LNCAP (cell line): ENCODE measurements around the gene ENPP6.

ENCODE experiments used
- TF ChIP-seq, protein P1 (sequence below): fragments of 450-650 bp; IDR thresholded peaks from 2 replicates; pipeline ENCODE4 v1.5.1; 2017; ENCODE audit warnings: mild to moderate bottlenecking

Gene ENPP6

DNA sequence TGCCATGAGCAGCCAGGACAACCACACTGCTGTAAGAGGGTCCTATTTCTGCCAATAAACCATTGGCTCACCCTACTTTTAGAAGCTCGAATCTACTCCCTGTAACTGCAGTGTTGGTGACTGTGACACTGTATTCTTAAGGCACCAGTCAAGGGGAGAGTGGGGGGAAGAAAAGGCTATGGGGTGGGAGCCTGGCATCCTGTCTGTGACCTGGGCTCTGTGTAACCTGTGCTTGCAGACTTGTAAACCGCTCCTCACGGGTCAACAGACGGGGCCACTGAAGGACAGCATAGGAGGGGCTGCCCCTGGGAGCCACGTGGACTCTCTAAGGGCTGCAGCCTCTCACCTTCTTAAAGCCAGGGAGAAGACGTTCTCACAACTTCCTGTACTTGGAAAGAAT is 42.2 kb upstream of the ENPP6 start:
- TF ChIP-seq, protein P1, sequence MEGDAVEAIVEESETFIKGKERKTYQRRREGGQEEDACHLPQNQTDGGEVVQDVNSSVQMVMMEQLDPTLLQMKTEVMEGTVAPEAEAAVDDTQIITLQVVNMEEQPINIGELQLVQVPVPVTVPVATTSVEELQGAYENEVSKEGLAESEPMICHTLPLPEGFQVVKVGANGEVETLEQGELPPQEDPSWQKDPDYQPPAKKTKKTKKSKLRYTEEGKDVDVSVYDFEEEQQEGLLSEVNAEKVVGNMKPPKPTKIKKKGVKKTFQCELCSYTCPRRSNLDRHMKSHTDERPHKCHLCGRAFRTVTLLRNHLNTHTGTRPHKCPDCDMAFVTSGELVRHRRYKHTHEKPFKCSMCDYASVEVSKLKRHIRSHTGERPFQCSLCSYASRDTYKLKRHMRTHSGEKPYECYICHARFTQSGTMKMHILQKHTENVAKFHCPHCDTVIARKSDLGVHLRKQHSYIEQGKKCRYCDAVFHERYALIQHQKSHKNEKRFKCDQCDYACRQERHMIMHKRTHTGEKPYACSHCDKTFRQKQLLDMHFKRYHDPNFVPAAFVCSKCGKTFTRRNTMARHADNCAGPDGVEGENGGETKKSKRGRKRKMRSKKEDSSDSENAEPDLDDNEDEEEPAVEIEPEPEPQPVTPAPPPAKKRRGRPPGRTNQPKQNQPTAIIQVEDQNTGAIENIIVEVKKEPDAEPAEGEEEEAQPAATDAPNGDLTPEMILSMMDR, result no peak

DNA sequence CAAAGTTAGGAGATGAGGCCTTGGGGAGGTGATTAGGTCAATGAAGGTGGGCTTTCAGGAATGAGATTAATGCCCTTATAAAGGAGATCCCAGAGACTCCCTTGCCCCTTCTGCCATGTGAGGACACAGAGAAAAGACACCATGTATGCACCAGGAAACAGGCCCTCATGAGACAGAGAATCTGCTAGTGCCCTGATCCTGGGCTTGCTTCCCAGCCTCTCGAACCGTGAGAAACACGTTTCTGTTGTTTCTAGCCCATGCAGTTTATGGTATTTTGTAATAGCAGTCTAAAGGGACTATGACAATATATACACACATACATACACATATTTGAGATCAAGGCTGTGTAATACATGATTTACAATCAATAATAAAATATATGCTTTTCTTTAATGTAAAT is 41.4 kb upstream of the ENPP6 start:
- TF ChIP-seq, protein P1, result no peak

DNA sequence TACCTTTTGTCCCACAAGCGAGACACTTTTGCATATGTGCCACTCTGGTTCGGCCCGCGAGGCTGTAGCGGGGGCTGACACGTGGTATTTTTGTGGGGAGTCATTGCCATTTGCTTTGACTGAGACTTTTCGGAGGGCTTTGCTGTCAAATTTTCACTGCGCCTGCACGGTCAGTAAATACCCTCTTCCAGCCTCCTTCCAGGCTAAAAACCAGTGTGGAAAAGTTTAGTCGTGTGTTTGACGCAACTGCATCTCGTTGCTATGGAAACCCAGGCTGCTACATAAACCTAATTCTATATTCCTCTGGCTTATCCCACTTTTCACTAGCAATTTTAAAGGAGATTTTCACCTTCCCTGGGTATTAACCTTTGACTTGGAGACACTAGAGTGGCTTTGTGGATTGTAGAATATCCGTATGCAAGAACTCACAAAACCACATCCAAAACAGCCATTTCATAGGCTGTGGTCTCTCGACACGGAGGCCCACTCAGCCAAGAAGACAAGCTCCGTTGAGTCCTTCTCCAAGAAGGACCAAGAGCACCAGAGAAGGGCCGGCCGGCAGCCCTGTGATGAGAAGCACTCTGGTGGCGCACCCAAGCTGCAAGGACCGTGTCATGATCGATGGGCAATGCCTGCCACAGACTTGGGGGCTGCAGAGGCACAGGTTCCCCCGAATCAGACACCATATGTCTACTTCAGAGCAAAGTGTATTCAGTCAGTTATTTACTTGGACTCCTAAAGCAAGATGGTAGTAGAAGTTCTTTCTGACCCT is 38.4 kb upstream of the ENPP6 start:
- TF ChIP-seq, protein P1, result no peak

DNA sequence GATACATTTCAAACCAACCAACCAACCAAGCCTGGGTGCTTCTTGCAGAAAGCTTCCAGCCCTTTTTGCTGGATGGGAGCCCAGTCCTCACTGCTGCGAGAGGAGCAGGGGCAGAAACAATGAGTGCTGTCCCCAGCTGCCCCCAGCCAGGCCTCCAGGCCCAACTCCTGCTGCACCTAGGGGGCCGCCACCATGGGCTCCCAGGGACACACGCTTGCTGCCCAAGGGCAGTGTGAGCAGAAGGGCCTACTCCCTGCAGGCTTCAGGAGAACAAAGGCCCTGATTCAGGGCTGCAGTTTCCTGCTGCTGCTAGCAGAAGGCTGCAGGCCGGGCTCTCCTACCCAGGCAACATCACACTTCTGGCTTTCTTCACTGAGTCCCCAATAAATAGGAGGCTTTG is 37.7 kb upstream of the ENPP6 start:
- TF ChIP-seq, protein P1, result no peak

DNA sequence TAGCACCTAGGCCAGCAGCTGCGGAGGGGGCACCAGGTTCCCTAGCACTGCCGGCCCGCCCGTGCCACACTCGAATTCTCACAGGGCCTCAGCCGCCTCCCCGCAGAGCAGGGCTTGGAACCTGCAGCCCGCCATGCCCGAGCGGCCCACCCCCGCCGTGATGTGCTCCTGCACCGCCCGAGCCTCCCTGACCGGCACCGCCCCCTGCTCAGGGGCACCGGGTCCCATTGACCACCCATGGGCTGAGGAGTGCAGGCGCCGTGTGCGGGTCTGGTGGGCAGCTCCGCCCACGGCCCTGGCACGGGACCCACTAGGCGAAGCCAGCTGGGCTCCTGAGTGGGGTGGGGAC is 35.4 kb upstream of the ENPP6 start:
- TF ChIP-seq, protein P1, result no peak

DNA sequence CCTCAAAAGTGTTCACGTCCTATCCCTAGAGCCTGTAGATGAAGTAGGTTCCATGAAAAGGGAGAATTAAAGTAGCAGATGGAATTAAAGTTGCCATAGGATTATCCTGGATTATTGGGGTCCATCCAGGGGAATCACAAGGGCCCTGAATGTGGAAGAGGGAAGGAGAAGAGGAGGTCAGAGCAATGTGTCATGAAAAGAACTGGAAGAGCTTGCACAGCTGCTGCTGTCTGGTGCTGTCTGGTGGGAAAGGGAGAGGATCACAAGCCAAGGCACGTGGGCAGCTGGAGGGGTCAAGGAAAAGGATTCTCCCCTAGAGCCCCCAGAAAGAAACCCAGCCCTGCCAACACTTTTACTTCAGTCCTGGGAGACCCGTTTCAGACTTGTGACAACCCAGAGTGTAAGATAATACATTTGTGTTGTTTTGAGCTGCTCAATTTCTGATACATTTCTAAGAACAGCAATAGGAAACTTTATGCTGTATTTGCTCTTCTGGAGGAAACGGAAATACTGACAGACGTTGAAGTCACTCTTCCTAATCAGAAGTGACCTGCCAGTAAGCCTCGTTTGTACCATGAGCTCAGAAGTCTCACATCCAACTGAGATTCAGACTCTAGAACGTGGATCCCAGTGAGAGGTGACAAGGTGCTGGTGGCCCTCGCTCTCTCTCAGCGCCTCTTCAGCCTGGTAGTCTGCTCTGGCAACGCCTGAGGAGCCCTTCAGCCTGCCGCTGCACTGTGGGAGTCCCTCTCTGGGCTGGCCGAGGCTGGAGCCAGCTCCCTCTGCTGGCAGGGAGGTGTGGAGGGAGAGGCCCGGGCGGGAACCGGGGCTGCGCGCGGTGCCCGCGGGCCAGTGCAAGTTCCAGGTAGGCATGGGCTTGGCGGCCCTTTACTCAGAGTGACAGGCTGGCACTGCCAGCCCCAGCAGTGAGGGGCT is 34.7 kb upstream of the ENPP6 start:
- TF ChIP-seq, protein P1, result no peak

DNA sequence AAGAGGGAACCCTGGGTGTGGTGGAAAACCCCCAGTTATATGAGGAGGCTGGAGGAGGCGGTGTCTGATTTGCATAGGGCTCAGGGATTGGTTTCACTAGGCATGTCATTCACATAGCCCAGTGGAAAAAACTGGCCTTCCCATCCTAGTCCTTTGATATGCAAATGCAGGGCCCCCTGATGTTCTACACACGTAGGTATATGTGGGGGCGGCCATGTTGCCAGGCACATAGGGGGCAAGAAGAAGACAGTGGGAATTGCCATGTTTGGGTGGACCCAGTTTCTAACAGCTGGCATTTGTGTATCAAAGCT is 34.0 kb upstream of the ENPP6 start:
- TF ChIP-seq, protein P1, result no peak
